NCI-H1048 (cell line): Measurements from ENCODE around the gene FRMD8.

Source experiments
- DNase-seq: peaks from one replicate; lab custom pipeline; 2025; lab: John Stamatoyannopoulos, UW

FRMD8 gene

GRCh38 chr11:65414776-65415498 is 28.5 kb downstream of the FRMD8 start:
- DNase-seq, result no peak

DNA sequence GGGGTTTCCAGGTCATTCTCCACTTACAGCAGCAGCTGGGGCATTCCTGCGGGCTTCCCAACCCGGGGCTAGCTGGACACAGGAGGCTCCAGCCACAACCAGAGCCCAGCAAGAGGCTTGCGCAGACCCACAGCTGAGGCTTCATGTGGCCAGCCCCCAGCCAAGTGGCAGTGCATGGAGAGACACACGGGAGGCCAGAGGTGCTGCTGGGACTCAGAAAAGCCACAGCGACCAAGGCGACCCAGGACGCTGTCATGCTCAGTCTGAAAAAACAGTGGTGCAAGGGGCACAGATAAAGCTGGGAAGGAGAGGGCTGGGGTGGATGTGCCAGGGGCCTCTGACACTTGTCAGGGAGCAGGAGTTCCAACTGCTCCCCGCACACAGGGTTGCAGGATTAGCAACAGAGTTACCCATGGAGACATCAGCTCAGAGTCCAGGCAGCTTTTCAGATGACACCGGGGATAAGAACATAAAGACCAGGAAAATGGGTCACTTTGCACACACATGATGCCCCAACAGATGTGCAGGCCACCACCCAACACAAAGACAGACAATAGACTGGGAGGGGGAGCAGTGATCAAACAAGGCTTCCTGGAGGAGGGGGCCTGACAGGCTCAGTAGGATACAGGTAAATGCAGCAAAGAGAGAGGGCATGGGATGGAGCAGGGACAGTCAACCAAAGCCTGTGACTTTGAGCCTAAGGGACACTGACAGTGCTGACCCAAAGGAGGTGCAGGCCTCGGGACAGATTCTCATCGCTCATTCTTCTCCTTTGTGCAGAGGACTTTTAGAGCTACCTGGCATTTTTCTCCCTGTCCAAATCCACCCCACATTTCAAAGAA is 29.3 kb downstream of the FRMD8 start:
- DNase-seq, result no peak

DNA sequence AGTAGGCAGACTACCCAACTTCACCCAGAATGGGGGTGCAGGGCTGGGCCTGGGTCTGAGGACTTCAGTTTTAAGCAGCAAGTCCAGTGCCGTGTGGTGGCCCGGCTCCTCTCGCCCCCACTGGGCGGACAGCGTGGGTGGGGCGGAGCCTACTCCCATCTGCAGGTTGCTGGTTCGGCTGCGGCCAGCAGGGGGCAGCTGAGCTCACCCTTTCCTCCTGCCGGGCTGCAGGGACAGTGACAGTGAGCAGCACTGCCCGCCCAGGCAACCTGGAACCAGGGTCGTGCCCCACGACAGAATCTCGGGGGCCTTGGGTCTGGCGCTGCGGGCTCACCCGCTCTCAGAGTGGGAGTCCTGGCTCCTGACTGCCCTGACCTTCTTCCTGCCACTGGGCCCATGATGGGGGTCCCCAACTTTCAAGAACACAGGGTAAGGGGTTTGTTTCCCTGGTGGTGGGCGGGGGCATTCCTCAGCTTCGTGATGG is 29.9 kb downstream of the FRMD8 start:
- DNase-seq, result peak; percentile 56

DNA sequence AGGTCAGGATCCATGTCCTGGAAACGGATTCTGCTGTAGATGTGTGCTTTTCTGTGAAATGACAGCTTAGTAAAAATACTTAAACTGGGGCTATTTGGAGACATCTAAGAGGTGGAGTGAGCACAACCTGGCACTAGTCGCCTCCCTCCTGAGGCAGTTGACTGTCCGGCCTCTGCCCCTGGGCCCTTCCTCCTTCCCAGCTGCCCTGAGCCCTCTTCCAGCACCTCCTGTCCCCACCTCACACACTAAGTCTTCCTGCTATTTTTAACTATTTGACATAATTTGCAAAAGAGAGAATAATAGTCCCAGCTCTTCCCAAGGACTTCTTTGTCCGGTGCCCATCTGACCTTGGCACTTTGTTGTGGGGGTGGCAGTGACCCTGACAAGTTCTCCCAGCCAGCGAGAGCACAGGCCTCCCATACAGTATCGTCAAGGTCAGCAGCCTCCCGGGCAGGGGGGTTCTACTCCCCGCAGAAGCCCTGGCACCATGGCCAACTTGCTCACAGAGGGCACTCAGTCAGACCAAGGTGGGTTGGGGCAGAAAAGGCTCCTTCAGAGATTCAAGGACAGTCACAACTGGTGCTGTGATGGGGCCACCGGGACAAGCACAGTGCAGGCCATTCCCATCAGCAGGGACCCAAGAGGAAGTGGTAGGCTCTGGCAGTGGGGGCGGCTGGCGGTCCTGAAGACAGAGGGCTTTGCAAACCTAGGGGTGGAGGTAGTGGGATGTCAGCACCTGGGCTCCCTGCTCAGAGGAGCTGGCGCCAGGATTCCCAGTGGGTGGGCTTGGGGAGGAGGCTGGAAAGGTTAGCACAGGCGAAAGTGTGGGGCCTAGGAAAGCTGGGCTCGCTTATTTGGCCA is 30.6 kb downstream of the FRMD8 start:
- DNase-seq, result no peak

- DNase-seq, result no peak
Measured at GRCh38 chr11:65417702-65418430, 31.4 kb downstream of the FRMD8 start.

- no peak for DNase-seq
Measured at GRCh38 chr11:65418431-65418680, 31.9 kb downstream of the FRMD8 start.

DNA sequence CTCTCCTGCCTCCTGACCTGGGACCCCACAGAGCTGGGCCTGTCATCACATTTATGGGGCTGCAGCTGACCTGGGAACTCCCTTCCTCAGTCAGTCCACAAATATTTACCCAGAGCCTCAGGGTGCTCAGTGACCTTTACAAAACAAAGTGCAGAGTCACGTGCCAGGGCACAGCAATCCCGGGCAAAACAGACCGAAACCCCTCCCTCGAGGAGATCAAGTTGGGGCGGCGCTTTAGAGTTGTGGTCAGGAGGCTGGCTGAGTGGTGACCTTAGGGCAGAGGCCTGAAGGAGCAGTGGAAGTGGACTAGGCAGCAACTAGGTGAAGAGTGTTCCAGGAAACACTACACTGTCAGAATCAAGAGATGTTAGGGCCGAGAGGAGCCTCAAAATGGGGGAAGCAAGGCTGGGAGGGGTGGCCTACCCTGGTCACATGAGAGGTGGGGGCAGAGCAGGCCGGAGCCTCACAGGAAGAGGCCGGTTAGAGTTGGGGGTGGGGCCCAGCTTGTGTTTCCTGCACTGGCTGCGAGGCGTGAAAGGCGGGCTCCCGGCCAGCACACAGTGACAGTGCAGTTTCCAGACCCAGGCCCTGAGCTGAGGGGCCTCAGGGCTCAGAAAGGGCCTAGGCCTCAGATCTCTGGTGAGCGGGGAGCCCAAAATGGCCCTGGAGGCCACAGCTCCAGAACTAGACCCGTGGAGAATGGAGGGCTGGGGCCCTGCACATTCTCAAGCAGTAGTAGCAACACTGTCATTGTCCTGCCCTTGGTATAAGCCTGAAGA is 32.4 kb downstream of the FRMD8 start:
- DNase-seq, result peak; percentile 90

DNA sequence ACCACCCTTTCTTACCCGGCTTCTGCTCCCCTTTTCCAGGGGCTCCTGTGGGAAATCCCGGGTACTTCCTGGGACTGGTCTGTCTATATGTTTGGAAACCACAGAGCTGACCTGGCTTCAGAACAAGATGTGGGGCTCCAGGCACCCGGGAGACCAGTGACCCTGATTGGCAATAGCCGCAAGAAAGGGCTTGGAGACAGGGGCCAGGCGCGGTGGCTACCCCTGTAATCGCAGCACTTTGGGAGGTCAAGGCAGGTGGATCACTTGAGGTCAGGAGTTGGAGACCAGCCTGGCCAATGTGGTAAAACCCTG is 33.0 kb downstream of the FRMD8 start:
- DNase-seq, result no peak

DNA sequence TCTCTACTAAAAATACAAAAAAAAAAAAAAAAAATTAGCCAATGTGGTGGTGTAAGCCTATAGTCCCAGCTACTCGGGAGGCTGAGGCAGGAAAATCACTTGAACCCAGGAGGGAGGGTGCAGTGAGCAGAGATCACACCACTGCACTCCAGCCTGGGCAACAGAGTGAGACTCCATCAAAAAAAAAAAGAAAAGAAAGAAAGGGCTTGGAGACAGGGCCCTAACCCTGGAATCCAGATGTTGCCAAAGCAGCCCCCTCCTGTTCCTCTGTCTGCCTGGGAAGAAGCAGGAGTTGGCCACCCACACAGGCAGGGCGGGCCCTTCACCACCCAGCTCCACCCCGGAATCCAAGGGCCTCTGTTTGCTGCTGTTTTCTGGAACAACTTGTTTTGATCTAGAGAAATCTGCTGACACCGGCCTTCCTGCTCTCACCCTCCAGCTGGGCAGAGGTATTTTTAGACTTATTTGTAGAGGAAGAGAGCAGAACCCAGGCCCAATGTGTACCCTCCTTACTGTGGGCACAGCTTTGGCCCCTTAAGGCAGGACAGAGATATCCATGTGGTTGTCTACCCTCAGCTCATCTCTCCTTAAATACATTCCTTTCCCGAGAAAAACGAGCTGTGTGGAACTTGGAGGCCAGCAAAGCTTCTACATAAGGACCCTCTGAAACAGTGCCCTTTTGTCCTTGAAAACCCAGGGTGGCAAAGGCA is 33.5 kb downstream of the FRMD8 start:
- no peak for DNase-seq

DNA sequence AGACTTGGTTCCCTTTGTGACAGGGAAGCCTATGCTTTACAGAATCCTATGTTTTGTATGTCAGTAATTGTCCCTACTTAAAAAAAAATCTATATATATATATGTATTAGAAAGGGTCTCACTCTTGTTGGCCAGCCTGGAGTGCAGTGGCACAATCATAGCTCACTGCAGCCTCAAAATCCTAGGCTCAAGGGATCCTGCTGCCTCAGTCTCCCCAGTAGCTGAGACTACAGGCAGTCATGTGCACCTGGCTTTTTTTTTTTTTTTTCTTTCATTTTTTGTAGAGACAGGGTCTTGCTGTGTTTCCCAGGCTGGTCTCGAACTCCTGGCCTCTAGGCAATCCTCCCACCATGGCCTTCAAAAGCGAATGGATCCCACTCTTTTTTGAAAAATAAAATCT is 34.1 kb downstream of the FRMD8 start:
- no peak for DNase-seq

GRCh38 chr11:65420979-65421793 is 34.7 kb downstream of the FRMD8 start:
- no peak for DNase-seq

DNA sequence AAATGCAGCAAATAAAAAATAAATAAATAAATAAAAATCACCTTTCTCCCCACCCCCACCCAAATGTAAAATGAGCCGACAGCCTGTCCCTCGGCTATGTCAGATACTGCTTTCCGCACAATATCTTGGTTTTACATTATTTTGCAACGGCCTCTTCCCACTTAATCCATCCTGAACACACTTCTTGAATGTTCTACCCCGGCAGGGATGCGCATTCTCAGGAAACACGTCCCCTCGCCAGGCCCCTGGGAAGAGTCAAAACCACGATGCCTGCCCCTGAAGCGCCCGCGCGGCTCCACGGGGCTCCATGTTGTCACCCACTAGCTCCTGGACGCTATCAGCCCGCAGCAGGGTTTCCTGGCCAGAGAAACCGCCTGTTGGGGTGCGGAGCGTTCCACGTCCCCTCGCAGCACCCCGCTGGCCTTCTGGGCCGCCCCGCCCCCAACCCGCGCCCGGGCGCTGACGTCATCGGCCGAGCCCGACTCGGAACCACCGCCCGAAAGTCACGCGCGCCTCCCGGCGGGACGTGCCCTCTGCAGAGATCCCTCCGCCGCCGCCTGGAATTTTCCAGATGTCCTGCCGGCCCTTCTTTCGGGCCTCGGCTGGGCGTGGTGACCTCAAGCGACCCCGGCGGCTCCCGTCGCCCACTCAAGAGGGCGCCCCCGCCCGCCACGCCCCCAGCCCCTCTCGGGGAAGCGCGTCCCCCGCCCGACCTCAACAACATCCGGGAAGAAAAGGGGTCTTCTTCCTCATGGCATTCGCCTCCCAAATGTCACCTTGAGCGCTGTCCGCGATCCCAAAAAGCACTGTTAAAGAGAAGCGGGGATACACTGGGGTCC is 35.6 kb downstream of the FRMD8 start:
- DNase-seq, result no peak

DNA sequence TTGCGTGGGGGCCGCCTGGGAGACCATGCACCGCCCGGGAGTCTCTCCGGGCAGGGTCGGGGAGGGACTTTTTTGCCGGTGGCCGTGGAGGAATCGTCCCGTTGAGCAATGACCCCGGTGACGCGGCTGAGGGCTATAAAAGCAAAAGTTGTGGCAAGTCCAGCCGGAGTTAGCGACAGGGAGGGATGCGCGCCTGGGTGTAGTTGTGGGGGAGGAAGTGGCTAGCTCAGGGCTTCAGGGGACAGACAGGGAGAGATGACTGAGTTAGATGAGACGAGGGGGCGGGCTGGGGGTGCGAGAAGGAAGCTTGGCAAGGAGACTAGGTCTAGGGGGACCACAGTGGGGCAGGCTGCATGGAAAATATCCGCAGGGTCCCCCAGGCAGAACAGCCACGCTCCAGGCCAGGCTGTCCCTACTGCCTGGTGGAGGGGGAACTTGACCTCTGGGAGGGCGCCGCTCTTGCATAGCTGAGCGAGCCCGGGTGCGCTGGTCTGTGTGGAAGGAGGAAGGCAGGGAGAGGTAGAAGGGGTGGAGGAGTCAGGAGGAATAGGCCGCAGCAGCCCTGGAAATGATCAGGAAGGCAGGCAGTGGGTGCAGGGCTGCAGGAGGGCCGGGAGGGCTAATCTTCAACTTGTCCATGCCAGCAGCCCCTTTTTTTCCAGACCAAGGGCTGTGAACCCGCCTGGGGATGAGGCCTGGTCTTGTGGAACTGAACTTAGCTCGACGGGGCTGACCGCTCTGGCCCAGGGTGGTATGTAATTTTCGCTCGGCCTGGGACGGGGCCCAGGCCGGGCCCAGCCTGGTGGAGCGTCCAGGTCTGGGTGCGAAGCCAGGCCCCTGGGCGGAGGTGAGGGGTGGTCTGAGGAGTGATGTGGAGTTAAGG is 36.4 kb downstream of the FRMD8 start, which contains the start of gene NEAT1:
Gene NEAT1, plus strand, starts transcription at position 166 of the 883 bp plus-strand sequence.
- DNase-seq, result no peak

DNA sequence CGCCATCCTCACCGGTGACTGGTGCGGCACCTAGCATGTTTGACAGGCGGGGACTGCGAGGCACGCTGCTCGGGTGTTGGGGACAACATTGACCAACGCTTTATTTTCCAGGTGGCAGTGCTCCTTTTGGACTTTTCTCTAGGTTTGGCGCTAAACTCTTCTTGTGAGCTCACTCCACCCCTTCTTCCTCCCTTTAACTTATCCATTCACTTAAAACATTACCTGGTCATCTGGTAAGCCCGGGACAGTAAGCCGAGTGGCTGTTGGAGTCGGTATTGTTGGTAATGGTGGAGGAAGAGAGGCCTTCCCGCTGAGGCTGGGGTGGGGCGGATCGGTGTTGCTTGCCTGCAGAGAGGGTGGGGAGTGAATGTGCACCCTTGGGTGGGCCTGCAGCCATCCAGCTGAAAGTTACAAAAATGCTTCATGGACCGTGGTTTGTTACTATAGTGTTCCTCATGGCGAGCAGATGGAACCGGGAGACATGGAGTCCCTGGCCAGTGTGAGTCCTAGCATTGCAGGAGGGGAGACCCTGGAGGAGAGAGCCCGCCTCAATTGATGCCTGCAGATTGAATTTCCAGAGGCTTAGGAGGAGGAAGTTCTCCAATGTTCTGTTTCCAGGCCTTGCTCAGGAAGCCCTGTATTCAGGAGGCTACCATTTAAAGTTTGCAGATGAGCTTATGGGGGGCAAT is 37.2 kb downstream of the FRMD8 start:
- no peak for DNase-seq

DNA sequence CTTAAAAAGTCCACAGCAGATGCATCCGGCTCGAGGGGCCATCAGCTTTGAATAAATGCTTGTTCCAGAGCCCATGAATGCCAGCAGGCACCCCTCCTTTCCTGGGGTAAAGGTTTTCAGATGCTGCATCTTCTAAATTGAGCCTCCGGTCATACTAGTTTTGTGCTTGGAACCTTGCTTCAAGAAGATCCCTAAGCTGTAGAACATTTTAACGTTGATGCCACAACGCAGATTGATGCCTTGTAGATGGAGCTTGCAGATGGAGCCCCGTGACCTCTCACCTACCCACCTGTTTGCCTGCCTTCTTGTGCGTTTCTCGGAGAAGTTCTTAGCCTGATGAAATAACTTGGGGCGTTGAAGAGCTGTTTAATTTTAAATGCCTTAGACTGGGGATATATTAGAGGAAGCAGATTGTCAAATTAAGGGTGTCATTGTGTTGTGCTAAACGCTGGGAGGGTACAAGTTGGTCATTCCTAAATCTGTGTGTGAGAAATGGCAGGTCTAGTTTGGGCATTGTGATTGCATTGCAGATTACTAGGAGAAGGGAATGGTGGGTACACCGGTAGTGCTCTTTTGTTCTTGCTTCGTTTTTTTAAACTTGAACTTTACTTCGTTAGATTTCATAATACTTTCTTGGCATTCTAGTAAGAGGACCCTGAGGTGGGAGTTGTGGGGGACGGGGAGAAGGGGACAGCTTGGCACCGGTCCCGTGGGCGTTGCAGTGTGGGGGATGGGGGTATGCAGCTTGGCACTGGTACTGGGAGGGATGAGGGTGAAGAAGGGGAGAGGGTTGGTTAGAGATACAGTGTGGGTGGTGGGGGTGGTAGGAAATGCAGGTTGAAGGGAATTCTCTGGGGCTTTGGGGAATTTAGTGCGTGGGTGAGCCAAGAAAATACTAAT is 38.0 kb downstream of the FRMD8 start:
- DNase-seq, result no peak
